ENCODE data around the gene ZNF503. TPM values are rescaled to one million over a fixed set of nuclear protein-coding genes. Genes with fewer than 3 reads are reported as not detected.

The ZNF503 gene
- total and polyA plus RNA-seq, 2 of the 8 experiments (the other 6 are each of a cell fraction or from before 2014, with no cell fraction given) = 0.03 to 0.13 TPM

- no peak overlapping the region for H2BK20ac ChIP-seq (ENCODE audit: low read length)
- CTCF ChIA-PET (ENCODE audit: partially characterized antibody) = interaction anchor here (0.6 to 1.3 kb wide), 3 partner anchors 224 to 1582 kb away, joined by 3 read pairs; no protein-coding TSS in a partner anchor
- FAIRE-seq = no peak
These were observed 30.6 kb downstream of the ZNF503 start for GRCh38 chr10:75371010-75371409.

More at GRCh38 chr10:75371010-75371409, 30.6 kb downstream of the ZNF503 start:
- 94% methylated on average over 2 of the region's 2 CpGs; no CpG with 5 or more reads in 1 of the 2 experiments for WGBS, 2 experiments (ENCODE audit: extremely low coverage in 1 of 2, insufficient coverage in 1 of 2, insufficient read length in 1 of 2, insufficient replicate concordance in 2 of 2, low coverage in 1 of 2, low lambda C conversion rate in 2 of 2, missing lambda C conversion rate in 1 of 2)
- Histone ChIP-seq H2AK5ac (ENCODE audit: low read depth, low read length) (no peak overlapping the region), H3K23me2 (ENCODE audit: low read depth, low read length) (no peaks in the 10 kb centered on the region), H2BK15ac (ENCODE audit: low read length) (no peak overlapping the region), H4K8ac (ENCODE audit: extremely low read depth, insufficient read depth, low read length) (no peak overlapping the region), H3K79me2 (ENCODE audit: control insufficient read depth in 1 of 2, insufficient read depth in 2 of 2, low read length in 2 of 2) (no peaks in the 10 kb centered on the region), H3K56ac (replicated peaks; ENCODE audit: insufficient read length, low read depth, low read length) (no peak overlapping the region), H2BK12ac (ENCODE audit: low read depth, low read length) (no peak overlapping the region), H3K4me3 (ENCODE audit: extremely low read depth in 1 of 4, insufficient read depth in 2 of 4, low read depth in 3 of 4, low read length in 4 of 4) (no peak overlapping the region), H3K18ac (ENCODE audit: extremely low read depth, low read length) (no peak overlapping the region), H3K9ac (replicated peaks in 1 of 4; ENCODE audit: extremely low read depth in 1 of 4, low read depth in 3 of 4, low read length in 3 of 4) (no peak overlapping the region), H2BK5ac (ENCODE audit: low read depth, low read length) (no peak overlapping the region), H4K5ac (ENCODE audit: insufficient read length, low read depth, low read length) (no peak overlapping the region), H3K4me2 (ENCODE audit: insufficient read depth in 1 of 2, low read depth in 2 of 2, low read length in 2 of 2) (no peak overlapping the region), H4K91ac (replicated peaks; ENCODE audit: insufficient read length, low read length) (no peak overlapping the region), H3K27me3 (replicated peaks in 1 of 4; ENCODE audit: control insufficient read depth in 3 of 4, extremely low read depth in 1 of 4, insufficient read depth in 3 of 4, low read length in 3 of 4) (peaks cover 0 to 2% (median 0%) of the 10 kb centered on the region in 4 experiments; a peak in 1 of 7 replicates), H3K4me1 (replicated peaks in 1 of 4; ENCODE audit: control insufficient read depth in 3 of 4, insufficient read depth in 4 of 4, low read length in 3 of 4) (no peaks in the 10 kb centered on the region), H3K4ac (replicated peaks; ENCODE audit: insufficient read length, low read depth, low read length) (no peak overlapping the region), H3K36me3 (ENCODE audit: control insufficient read depth in 2 of 4, insufficient read depth in 4 of 4, low read length in 3 of 4) (no peaks in the 10 kb centered on the region), H2AFZ (ENCODE audit: low read length) (no peak overlapping the region), H3K27ac (ENCODE audit: low read depth, low read length) (no peak overlapping the region), H3K9me3 (ENCODE audit: insufficient read depth in 2 of 2, low read depth in 1 of 2, low read length in 1 of 2) (no peaks in the 10 kb centered on the region), H3K23ac (ENCODE audit: insufficient read length) (no peak overlapping the region), H3K14ac (ENCODE audit: insufficient read length) (no peak overlapping the region), H4K20me1 (replicated peaks in 1 of 2; ENCODE audit: control insufficient read depth in 1 of 2, insufficient read depth in 2 of 2, low read length in 2 of 2) (no peaks in the 10 kb centered on the region), H3K79me1 (ENCODE audit: low read depth, low read length) (no peaks in the 10 kb centered on the region), H2BK120ac (replicated peaks; ENCODE audit: low read depth, low read length) (no peak overlapping the region)
- DNase-seq (ENCODE audit: low read depth in 1 of 2, low spot score in 2 of 2) = no peak
- no peak for TF ChIP-seq PHF8 (conservative IDR thresholded peaks at IDR 0.05; ENCODE audit: low read depth, low read length)
- no peak for TF ChIP-seq RXRA (IDR thresholded peaks at IDR 0.05; ENCODE audit: insufficient read depth, low read depth, low read length)
- TF ChIP-seq BACH1 (IDR thresholded peaks at IDR 0.05; ENCODE audit: low read length) = no peak
- no peak for TF ChIP-seq JUN (IDR thresholded peaks at IDR 0.05; ENCODE audit: low read depth, low read length)
- TF ChIP-seq SP4 (IDR thresholded peaks at IDR 0.05; ENCODE audit: low read length) = no peak
- no peak for TF ChIP-seq TAF1 (IDR thresholded peaks at IDR 0.05; ENCODE audit: low read depth, low read length)
- no peak for TF ChIP-seq CBX8 (IDR thresholded peaks at IDR 0.05; ENCODE audit: borderline replicate concordance, low read depth, low read length)
- no peak for TF ChIP-seq SIX5 (IDR thresholded peaks at IDR 0.05; ENCODE audit: low read depth, low read length)
- TF ChIP-seq KDM5A (IDR thresholded peaks at IDR 0.05; ENCODE audit: low read length) = no peak
- no peak for TF ChIP-seq SP2 (IDR thresholded peaks at IDR 0.05; ENCODE audit: low read length)
- POLR2A ChIA-PET (ENCODE audit: partially characterized antibody) = interaction anchor here (1.0 kb wide), 1 partner anchor 15 kb away, joined by 3 read pairs; no protein-coding TSS in a partner anchor
